ENCODE data around the gene LYAR. TPM values are rescaled to one million over a fixed set of nuclear protein-coding genes. Genes with fewer than 3 reads are reported as not detected.
A peak's percentile ranks its signal among the peaks of the same experiment; 100 is the strongest.

Gene LYAR
- polyA plus RNA-seq, 3 donors: 12.9 to 22.6 (median 14.9) TPM

- intact Hi-C loops (cut with micrococcal nuclease): no loop called here
- no peak overlapping the region for H3K4me3 Mint-ChIP-seq
- H3K9me3 ChIP-seq (replicated peaks in 1 of 2; ENCODE audit: control insufficient read depth in 1 of 2, insufficient read depth in 1 of 2, low read length in 2 of 2): no peaks in the 10 kb centered on the region
These were observed 32.2 kb upstream of the LYAR start for GRCh38 chr4:4321951-4322688.

GRCh38 chr4:4320951-4321714 is 31.2 kb upstream of the LYAR start:
- Histone ChIP-seq H3K9ac (ENCODE audit: insufficient read depth, low read length, poor library complexity, severe bottlenecking) (no peak overlapping the region), H4K20me1 (ENCODE audit: insufficient read depth, low read length) (no peaks in the 10 kb centered on the region), H2AFZ (ENCODE audit: insufficient read depth, low read depth, low read length, poor library complexity, severe bottlenecking) (no peak overlapping the region), H3K79me2 (ENCODE audit: insufficient read depth, low read length) (no peaks in the 10 kb centered on the region), H3K4me3 (replicated peaks in 1 of 3; ENCODE audit: low read depth in 2 of 3, low read length in 3 of 3) (no peak overlapping the region), H3K4me2 (replicated peaks; ENCODE audit: extremely low read depth, low read length, poor library complexity, severe bottlenecking) (no peak overlapping the region), H3K4me1 (ENCODE audit: control insufficient read depth in 1 of 2, insufficient read depth in 2 of 2, low read length in 2 of 2) (no peaks in the 10 kb centered on the region), H3K27ac (ENCODE audit: low read depth in 1 of 2, low read length in 2 of 2) (no peak overlapping the region), H3K36me3 (replicated peaks in 1 of 2; ENCODE audit: control insufficient read depth in 1 of 2, insufficient read depth in 2 of 2, low read length in 2 of 2) (peaks cover 48 to 60% of the 10 kb centered on the region in 2 donors), H3K9me3 (replicated peaks in 1 of 2; ENCODE audit: control insufficient read depth in 1 of 2, insufficient read depth in 1 of 2, low read length in 2 of 2) (no peaks in the 10 kb centered on the region), H3K27me3 (ENCODE audit: control insufficient read depth in 2 of 2, insufficient read depth in 2 of 2, low read length in 2 of 2) (no peaks in the 10 kb centered on the region)
- DNase-seq: no peak
- Mint-ChIP-seq H3K27ac (peak overlapping the region in 1 of 7 donors; percentile 17), H3K4me3 (no peak overlapping the region), H3K36me3 (peaks cover 50 to 55% of the 10 kb centered on the region in 2 donors), H3K4me1 (no peaks in the 10 kb centered on the region), H3K27me3 (ENCODE audit: low read depth in 3 of 3) (peaks cover 0 to 2% (median 0%) of the 10 kb centered on the region in 3 donors), H3K9me3 (no peaks in the 10 kb centered on the region)
- WGBS (ENCODE audit: insufficient coverage): 98% methylated on average over 15 of the region's 26 CpGs
- intact Hi-C loops (cut with micrococcal nuclease): no loop called here
- TF ChIP-seq, protein P1, sequence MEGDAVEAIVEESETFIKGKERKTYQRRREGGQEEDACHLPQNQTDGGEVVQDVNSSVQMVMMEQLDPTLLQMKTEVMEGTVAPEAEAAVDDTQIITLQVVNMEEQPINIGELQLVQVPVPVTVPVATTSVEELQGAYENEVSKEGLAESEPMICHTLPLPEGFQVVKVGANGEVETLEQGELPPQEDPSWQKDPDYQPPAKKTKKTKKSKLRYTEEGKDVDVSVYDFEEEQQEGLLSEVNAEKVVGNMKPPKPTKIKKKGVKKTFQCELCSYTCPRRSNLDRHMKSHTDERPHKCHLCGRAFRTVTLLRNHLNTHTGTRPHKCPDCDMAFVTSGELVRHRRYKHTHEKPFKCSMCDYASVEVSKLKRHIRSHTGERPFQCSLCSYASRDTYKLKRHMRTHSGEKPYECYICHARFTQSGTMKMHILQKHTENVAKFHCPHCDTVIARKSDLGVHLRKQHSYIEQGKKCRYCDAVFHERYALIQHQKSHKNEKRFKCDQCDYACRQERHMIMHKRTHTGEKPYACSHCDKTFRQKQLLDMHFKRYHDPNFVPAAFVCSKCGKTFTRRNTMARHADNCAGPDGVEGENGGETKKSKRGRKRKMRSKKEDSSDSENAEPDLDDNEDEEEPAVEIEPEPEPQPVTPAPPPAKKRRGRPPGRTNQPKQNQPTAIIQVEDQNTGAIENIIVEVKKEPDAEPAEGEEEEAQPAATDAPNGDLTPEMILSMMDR (IDR thresholded peaks at IDR 0.05): no peak

More at GRCh38 chr4:4321951-4322688, 32.2 kb upstream of the LYAR start:
- WGBS (ENCODE audit: insufficient coverage): 88% methylated on average over 16 of the region's 18 CpGs
- H3K27ac Mint-ChIP-seq: peak overlapping the region in 3 of 7 donors; percentile 5 to 31 (median 5)
- H3K36me3 Mint-ChIP-seq: peaks cover 41 to 45% of the 10 kb centered on the region in 2 donors
- Histone ChIP-seq H4K20me1 (ENCODE audit: insufficient read depth, low read length) (no peaks in the 10 kb centered on the region), H3K27me3 (ENCODE audit: control insufficient read depth in 2 of 2, insufficient read depth in 2 of 2, low read length in 2 of 2) (no peaks in the 10 kb centered on the region), H3K36me3 (replicated peaks in 1 of 2; ENCODE audit: control insufficient read depth in 1 of 2, insufficient read depth in 2 of 2, low read length in 2 of 2) (peaks cover 39 to 50% of the 10 kb centered on the region in 2 donors), H2AFZ (ENCODE audit: insufficient read depth, low read depth, low read length, poor library complexity, severe bottlenecking) (no peak overlapping the region), H3K27ac (ENCODE audit: low read depth in 1 of 2, low read length in 2 of 2) (no peak overlapping the region), H3K4me3 (replicated peaks in 1 of 3; ENCODE audit: low read depth in 2 of 3, low read length in 3 of 3) (no peak overlapping the region), H3K4me2 (replicated peaks; ENCODE audit: extremely low read depth, low read length, poor library complexity, severe bottlenecking) (no peak overlapping the region), H3K79me2 (ENCODE audit: insufficient read depth, low read length) (no peaks in the 10 kb centered on the region), H3K4me1 (ENCODE audit: control insufficient read depth in 1 of 2, insufficient read depth in 2 of 2, low read length in 2 of 2) (no peaks in the 10 kb centered on the region), H3K9ac (ENCODE audit: insufficient read depth, low read length, poor library complexity, severe bottlenecking) (no peak overlapping the region)
- peaks cover 0 to 2% (median 0%) of the 10 kb centered on the region in 3 donors for H3K27me3 Mint-ChIP-seq (ENCODE audit: low read depth in 3 of 3)
- TF ChIP-seq, protein P1 (IDR thresholded peaks at IDR 0.05): no peak
- no peaks in the 10 kb centered on the region for H3K9me3 Mint-ChIP-seq
- DNase-seq: no peak
- H3K4me1 Mint-ChIP-seq: no peaks in the 10 kb centered on the region

Measured in CD14-positive monocyte (primary cell).